PC-9 (cell line): ENCODE measurements around the gene CAPN11.

Source experiments
- EZH2 ChIP-seq: fragments of 200-600 bp; sonication (generic); IDR thresholded peaks from 2 replicates; pipeline ENCODE4 v1.8.0; 2017; ENCODE audit warnings: antibody characterized with exemption, low read depth
- TF ChIP-seq, protein P1 (sequence below): fragments of 200-600 bp; sonication (generic); conservative IDR thresholded peaks from 2 replicates; pipeline ENCODE4 v1.6.1; 2017; ENCODE audit warnings: mixed run types, antibody characterized with exemption, mild to moderate bottlenecking, moderate library complexity

GRCh38 chr6:44138717-44139350 is 19.8 kb upstream of the CAPN11 start:
- TF ChIP-seq, protein P1, sequence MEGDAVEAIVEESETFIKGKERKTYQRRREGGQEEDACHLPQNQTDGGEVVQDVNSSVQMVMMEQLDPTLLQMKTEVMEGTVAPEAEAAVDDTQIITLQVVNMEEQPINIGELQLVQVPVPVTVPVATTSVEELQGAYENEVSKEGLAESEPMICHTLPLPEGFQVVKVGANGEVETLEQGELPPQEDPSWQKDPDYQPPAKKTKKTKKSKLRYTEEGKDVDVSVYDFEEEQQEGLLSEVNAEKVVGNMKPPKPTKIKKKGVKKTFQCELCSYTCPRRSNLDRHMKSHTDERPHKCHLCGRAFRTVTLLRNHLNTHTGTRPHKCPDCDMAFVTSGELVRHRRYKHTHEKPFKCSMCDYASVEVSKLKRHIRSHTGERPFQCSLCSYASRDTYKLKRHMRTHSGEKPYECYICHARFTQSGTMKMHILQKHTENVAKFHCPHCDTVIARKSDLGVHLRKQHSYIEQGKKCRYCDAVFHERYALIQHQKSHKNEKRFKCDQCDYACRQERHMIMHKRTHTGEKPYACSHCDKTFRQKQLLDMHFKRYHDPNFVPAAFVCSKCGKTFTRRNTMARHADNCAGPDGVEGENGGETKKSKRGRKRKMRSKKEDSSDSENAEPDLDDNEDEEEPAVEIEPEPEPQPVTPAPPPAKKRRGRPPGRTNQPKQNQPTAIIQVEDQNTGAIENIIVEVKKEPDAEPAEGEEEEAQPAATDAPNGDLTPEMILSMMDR, result no peak
- no peak for TF ChIP-seq EZH2
